ENCODE results near the gene STX8. TPM values are rescaled to one million over a fixed set of nuclear protein-coding genes. Genes with fewer than 3 reads are reported as not detected.
A peak's percentile ranks its signal among the peaks of the same experiment; 100 is the strongest.

Gene STX8
- total RNA-seq, 1 experiment from 2014 or later: 49.0 TPM

DNA sequence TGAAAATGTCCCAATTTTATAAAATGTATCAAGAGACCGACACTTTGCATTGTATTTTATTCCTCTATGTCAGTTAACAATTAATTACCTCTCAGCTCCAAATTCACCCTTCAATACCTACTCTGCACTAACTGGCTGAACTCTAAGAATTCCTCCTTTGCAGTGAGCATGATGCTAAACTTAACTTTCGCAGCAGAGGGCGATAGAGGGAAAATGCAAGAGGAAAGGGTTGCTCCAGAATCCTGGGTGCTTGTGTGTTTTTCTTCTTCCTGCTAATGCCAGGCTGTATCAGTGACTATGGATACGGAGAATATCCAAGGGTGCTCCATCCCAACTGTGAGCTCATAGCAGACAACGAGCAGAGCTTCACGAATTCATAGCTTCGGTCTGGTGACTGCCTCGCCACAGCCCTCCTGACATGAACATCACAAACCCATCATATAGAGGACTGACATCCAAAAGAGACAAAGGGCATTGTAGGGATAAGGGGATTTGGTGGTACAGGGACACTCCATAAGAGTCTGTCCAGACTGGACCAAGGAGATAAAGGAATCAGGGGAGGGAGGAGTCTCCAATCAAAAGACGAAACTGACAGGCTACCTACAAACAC is 172.9 kb downstream of the STX8 start:
- BruUV-seq (replicated peaks): no TSS peak
- no peak overlapping the region for H3K4me3 Mint-ChIP-seq (ENCODE audit: unreplicated experiment)
- intact Hi-C loops (cut with micrococcal nuclease): loop anchor here (1.0 kb wide), 1 partner anchor 120 kb away; no protein-coding TSS in a partner anchor
- no peaks in the 10 kb centered on the region for H3K36me3 Mint-ChIP-seq (ENCODE audit: insufficient read depth, unreplicated experiment)
- H3K27ac Mint-ChIP-seq (ENCODE audit: low read depth, unreplicated experiment): no peak overlapping the region
- no peaks in the 10 kb centered on the region for H3K27me3 Mint-ChIP-seq (ENCODE audit: insufficient read depth, unreplicated experiment)
- peak; percentile 61 for DNase-seq (ENCODE audit: unreplicated experiment)
- peaks cover 6% of the 10 kb centered on the region for H3K4me1 Mint-ChIP-seq (ENCODE audit: insufficient read depth, unreplicated experiment)
- no peaks in the 10 kb centered on the region for H3K9me3 Mint-ChIP-seq (ENCODE audit: unreplicated experiment)
- POLR2A ChIA-PET: no interaction called here
- TF ChIP-seq, protein P1, sequence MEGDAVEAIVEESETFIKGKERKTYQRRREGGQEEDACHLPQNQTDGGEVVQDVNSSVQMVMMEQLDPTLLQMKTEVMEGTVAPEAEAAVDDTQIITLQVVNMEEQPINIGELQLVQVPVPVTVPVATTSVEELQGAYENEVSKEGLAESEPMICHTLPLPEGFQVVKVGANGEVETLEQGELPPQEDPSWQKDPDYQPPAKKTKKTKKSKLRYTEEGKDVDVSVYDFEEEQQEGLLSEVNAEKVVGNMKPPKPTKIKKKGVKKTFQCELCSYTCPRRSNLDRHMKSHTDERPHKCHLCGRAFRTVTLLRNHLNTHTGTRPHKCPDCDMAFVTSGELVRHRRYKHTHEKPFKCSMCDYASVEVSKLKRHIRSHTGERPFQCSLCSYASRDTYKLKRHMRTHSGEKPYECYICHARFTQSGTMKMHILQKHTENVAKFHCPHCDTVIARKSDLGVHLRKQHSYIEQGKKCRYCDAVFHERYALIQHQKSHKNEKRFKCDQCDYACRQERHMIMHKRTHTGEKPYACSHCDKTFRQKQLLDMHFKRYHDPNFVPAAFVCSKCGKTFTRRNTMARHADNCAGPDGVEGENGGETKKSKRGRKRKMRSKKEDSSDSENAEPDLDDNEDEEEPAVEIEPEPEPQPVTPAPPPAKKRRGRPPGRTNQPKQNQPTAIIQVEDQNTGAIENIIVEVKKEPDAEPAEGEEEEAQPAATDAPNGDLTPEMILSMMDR (IDR thresholded peaks at IDR 0.05; ENCODE audit: unreplicated experiment): peak; percentile 34
- CTCF ChIA-PET: interaction anchor here (0.6 to 1.4 kb wide), 2 partner anchors 16 to 25 kb away, joined by 3 to 4 read pairs; no protein-coding TSS in a partner anchor

GRCh38 chr17:9401434-9401833 is 174.2 kb downstream of the STX8 start:
- ChIA-PET CTCF (interaction anchor here (1.0 to 1.4 kb wide), 2 partner anchors 14 to 22 kb away, joined by 3 to 4 read pairs; no protein-coding TSS in a partner anchor), POLR2A (interaction anchor here (0.7 to 1.0 kb wide), 3 partner anchors 12 to 375 kb away, joined by 3 to 5 read pairs (median 3); no protein-coding TSS in a partner anchor)
- Mint-ChIP-seq H3K27me3 (ENCODE audit: insufficient read depth, unreplicated experiment) (no peaks in the 10 kb centered on the region), H3K9me3 (ENCODE audit: unreplicated experiment) (no peaks in the 10 kb centered on the region), H3K36me3 (ENCODE audit: insufficient read depth, unreplicated experiment) (no peaks in the 10 kb centered on the region), H3K4me3 (ENCODE audit: unreplicated experiment) (no peak overlapping the region), H3K4me1 (ENCODE audit: insufficient read depth, unreplicated experiment) (peaks cover 6% of the 10 kb centered on the region), H3K27ac (ENCODE audit: low read depth, unreplicated experiment) (no peak overlapping the region)
- BruUV-seq (replicated peaks): no TSS peak
- DNase-seq (ENCODE audit: unreplicated experiment): peak; percentile 63
- intact Hi-C loops (cut with micrococcal nuclease): no loop called here
- TF ChIP-seq, protein P1 (IDR thresholded peaks at IDR 0.05; ENCODE audit: unreplicated experiment): no peak

DNA sequence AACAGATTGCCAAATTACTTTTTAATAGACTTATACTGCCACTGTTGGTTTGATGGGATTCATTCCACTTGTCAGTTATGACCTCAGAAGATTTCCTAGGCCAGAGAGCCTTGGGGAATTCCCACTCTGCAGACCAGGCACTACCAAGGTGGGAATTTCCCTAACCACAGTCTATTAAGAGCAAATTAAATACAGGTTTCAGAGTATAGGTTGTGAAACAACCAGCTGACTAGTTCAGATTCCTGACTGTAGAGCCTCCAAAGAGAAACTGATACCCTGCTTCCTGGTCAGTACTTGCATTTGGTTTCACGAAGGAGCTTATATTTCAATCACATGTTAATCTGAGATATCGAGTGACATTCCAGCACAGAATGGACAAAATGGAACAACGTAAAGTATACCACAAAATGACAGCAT is 186.5 kb downstream of the STX8 start:
- Mint-ChIP-seq H3K4me1 (ENCODE audit: insufficient read depth, unreplicated experiment) (peaks cover 22% of the 10 kb centered on the region), H3K27me3 (ENCODE audit: insufficient read depth, unreplicated experiment) (no peaks in the 10 kb centered on the region), H3K4me3 (ENCODE audit: unreplicated experiment) (no peak overlapping the region), H3K36me3 (ENCODE audit: insufficient read depth, unreplicated experiment) (no peaks in the 10 kb centered on the region), H3K27ac (ENCODE audit: low read depth, unreplicated experiment) (peak overlapping the region; percentile 89), H3K9me3 (ENCODE audit: unreplicated experiment) (peaks cover 11% of the 10 kb centered on the region)
- peak; percentile 80 for DNase-seq (ENCODE audit: unreplicated experiment)
- POLR2A ChIA-PET: interaction anchor here (1.4 kb wide), 1 partner anchor 12 kb away, joined by 5 read pairs; no protein-coding TSS in a partner anchor
- intact Hi-C loops (cut with micrococcal nuclease): loop anchor here (1.0 to 10.0 kb wide), 2 partner anchors 18 to 394 kb away; no protein-coding TSS in a partner anchor
- TF ChIP-seq, protein P1 (IDR thresholded peaks at IDR 0.05; ENCODE audit: unreplicated experiment): no peak
- CTCF ChIA-PET: interaction anchor here (0.6 to 1.2 kb wide), 6 partner anchors 9 to 514 kb away, joined by 3 to 4 read pairs (median 3); no protein-coding TSS in a partner anchor
- no TSS peak for BruUV-seq (replicated peaks)

DNA sequence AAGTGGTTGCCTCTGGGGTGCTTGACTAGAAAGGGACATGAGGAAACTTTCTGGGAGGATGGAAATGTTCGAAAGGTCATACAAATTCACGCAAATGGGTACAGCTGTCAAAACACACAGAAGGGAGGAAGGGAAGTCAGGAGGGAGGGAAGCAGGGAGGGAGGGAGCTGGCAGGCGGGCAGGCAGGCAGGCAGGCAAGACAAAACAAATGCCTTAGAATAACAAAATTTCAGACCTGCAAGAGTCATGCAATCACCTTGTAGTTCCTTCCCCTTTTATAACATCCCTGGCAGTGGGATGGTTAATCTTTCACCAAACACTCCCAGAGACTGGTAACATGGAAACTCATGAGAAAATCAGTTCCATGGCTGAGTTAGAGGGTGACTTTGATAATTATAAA is 189.2 kb downstream of the STX8 start:
- no TSS peak for BruUV-seq (replicated peaks)
- peaks cover 26% of the 10 kb centered on the region for H3K4me1 Mint-ChIP-seq (ENCODE audit: insufficient read depth, unreplicated experiment)
- H3K9me3 Mint-ChIP-seq (ENCODE audit: unreplicated experiment): no peaks in the 10 kb centered on the region
- ChIA-PET CTCF (interaction anchor here (0.7 to 1.8 kb wide), 4 partner anchors 10 to 388 kb away, joined by 3 to 5 read pairs (median 4); no protein-coding TSS in a partner anchor), POLR2A (no interaction called here)
- TF ChIP-seq, protein P1 (IDR thresholded peaks at IDR 0.05; ENCODE audit: unreplicated experiment): no peak
- intact Hi-C loops (cut with micrococcal nuclease): loop anchor here (10.0 kb wide), 1 partner anchor 392 kb away; no protein-coding TSS in a partner anchor
- H3K27ac Mint-ChIP-seq (ENCODE audit: low read depth, unreplicated experiment): peak overlapping the region; percentile 93
- DNase-seq (ENCODE audit: unreplicated experiment): peak; percentile 36
- H3K4me3 Mint-ChIP-seq (ENCODE audit: unreplicated experiment): no peak overlapping the region
- no peaks in the 10 kb centered on the region for H3K27me3 Mint-ChIP-seq (ENCODE audit: insufficient read depth, unreplicated experiment)
- H3K36me3 Mint-ChIP-seq (ENCODE audit: insufficient read depth, unreplicated experiment): no peaks in the 10 kb centered on the region

All from MCF 10A (cell line).